H1 (cell line): Measurements from ENCODE around the gene PRPF4. TPM values are rescaled to one million over a fixed set of nuclear protein-coding genes. Genes with fewer than 3 reads are reported as not detected.

Experiments used
- CTCF ChIA-PET: fragments of 300-600 bp; sonication (Branson Sonifier 250); formaldehyde crosslinking; loops from one replicate; lab custom pipeline; 2021; ENCODE audit not compliant: partially characterized antibody; lab: Charles Lee
- POLR2A ChIA-PET: fragments of 300-600 bp; sonication (Branson Sonifier 250); formaldehyde crosslinking; loops from one replicate; lab custom pipeline; 2021; ENCODE audit warnings: inconsistent platforms; ENCODE audit not compliant: partially characterized antibody; lab: Charles Lee
- DNase-seq, 2 experiments: peaks; one replicate each; pipeline versions ENCODE4 v3.0.0 to v3.0.0-alpha.2; 2010 to 2022; ENCODE audit warnings: low spot score in 2 of 2, low read depth in 1 of 2, mixed read lengths in 1 of 2
- FAIRE-seq: peaks from 2 replicates; lab custom pipeline; 2011; peaks lifted over from hg19 to GRCh38; lab: Jason Lieb, UNC
- H2AFZ ChIP-seq: 2 replicates; pipeline ENCODE4 v1.8.1; 2012; ENCODE audit warnings: low read length, inconsistent platforms
- H2AK5ac ChIP-seq: 2 replicates; pipeline ENCODE4 v1.6.1; 2013; ENCODE audit warnings: low read depth, low read length
- H2BK120ac ChIP-seq: replicated peaks from 2 replicates; pipeline ENCODE3; 2013; ENCODE audit warnings: low read depth, low read length, inconsistent platforms
- H2BK12ac ChIP-seq: 2 replicates; pipeline ENCODE4 v1.6.1; 2013; ENCODE audit warnings: low read depth, low read length
- H2BK15ac ChIP-seq: 2 replicates; pipeline ENCODE4 v1.6.1; 2013; ENCODE audit warnings: low read length
- H2BK20ac ChIP-seq: 2 replicates; pipeline ENCODE4 v1.6.1; 2013; ENCODE audit warnings: low read length
- H2BK5ac ChIP-seq: 2 replicates; pipeline ENCODE4 v1.6.1; 2013; ENCODE audit warnings: low read depth, low read length
- H3K14ac ChIP-seq: 2 replicates; pipeline ENCODE4 v1.6.1; 2013; ENCODE audit warnings: inconsistent platforms; ENCODE audit not compliant: insufficient read length
- H3K18ac ChIP-seq: 2 replicates; pipeline ENCODE4 v1.6.1; 2013; ENCODE audit warnings: low read length; ENCODE audit errors: extremely low read depth
- H3K23ac ChIP-seq: 2 replicates; pipeline ENCODE4 v1.6.1; 2013; ENCODE audit warnings: inconsistent platforms; ENCODE audit not compliant: insufficient read length
- H3K23me2 ChIP-seq: 2 replicates; pipeline ENCODE4 v1.6.1; 2013; ENCODE audit warnings: low read depth, low read length
- H3K27ac ChIP-seq: 2 replicates; pipeline ENCODE4 v1.6.1; 2011; ENCODE audit warnings: low read depth, low read length, inconsistent platforms
- H3K27me3 ChIP-seq, 4 experiments: replicated peaks in 1 of 4; 1 replicate in 1 of 4; 2 replicates in 3 of 4; pipeline versions ENCODE4 v1.6.1 to v1.8.1; 2011 to 2013; ENCODE audit warnings: low read length in 3 of 4, mild to moderate bottlenecking in 3 of 4, inconsistent platforms in 2 of 4, mixed read lengths in 2 of 4, moderate library complexity in 1 of 4; ENCODE audit not compliant: control insufficient read depth in 3 of 4, insufficient read depth in 3 of 4; ENCODE audit errors: extremely low read depth in 1 of 4
- H3K36me3 ChIP-seq, 4 experiments: 2 replicates each; pipeline versions ENCODE4 v1.6.1 to v1.8.1; 2011 to 2013; ENCODE audit warnings: mild to moderate bottlenecking in 4 of 4, low read length in 3 of 4, moderate library complexity in 2 of 4, control low read depth in 1 of 4, inconsistent platforms in 1 of 4; ENCODE audit not compliant: insufficient read depth in 4 of 4, control insufficient read depth in 2 of 4
- H3K4ac ChIP-seq: replicated peaks from 2 replicates; pipeline ENCODE3; 2013; ENCODE audit warnings: low read length, low read depth, mixed read lengths, inconsistent platforms; ENCODE audit not compliant: insufficient read length
- H3K4me1 ChIP-seq, 4 experiments: replicated peaks in 1 of 4; 1 replicate in 1 of 4; 2 replicates in 3 of 4; pipeline versions ENCODE4 v1.6.1 to v1.8.1; 2011 to 2013; ENCODE audit warnings: low read length in 3 of 4, inconsistent platforms in 2 of 4, mixed read lengths in 1 of 4; ENCODE audit not compliant: insufficient read depth in 4 of 4, control insufficient read depth in 3 of 4
- H3K4me2 ChIP-seq, 2 experiments: 2 replicates each; pipeline versions ENCODE4 v1.6.1 to v1.8.1; 2011 to 2013; ENCODE audit warnings: low read depth in 2 of 2, low read length in 2 of 2, control low read depth in 1 of 2, inconsistent platforms in 1 of 2, mild to moderate bottlenecking in 1 of 2; ENCODE audit not compliant: insufficient read depth in 1 of 2
- H3K4me3 ChIP-seq, 4 experiments: fragments of 200-600, 300-600 bp in 1 of 4; sonication (generic), shearing (Covaris generic), sonication (Bioruptor Twin) in 1 of 4; 2 replicates each; pipeline versions ENCODE4 v1.5.1 to v1.8.1; 2011 to 2016; ENCODE audit warnings: low read length in 4 of 4, low read depth in 3 of 4, control low read depth in 2 of 4, inconsistent platforms in 2 of 4, mild to moderate bottlenecking in 2 of 4, mixed read lengths in 1 of 4, moderate library complexity in 1 of 4; ENCODE audit not compliant: insufficient read depth in 2 of 4; ENCODE audit errors: extremely low read depth in 1 of 4
- H3K56ac ChIP-seq: replicated peaks from 2 replicates; pipeline ENCODE3; 2013; ENCODE audit warnings: low read depth, mild to moderate bottlenecking, mixed read lengths, low read length, inconsistent platforms; ENCODE audit not compliant: insufficient read length
- H3K79me1 ChIP-seq: 2 replicates; pipeline ENCODE4 v1.6.1; 2013; ENCODE audit warnings: low read depth, low read length, control low read depth
- H3K79me2 ChIP-seq, 2 experiments: 2 replicates each; pipeline versions ENCODE4 v1.6.1 to v1.8.1; 2012 to 2013; ENCODE audit warnings: low read length in 2 of 2, mild to moderate bottlenecking in 2 of 2, inconsistent platforms in 1 of 2; ENCODE audit not compliant: insufficient read depth in 2 of 2, control insufficient read depth in 1 of 2
- H3K9ac ChIP-seq, 4 experiments: replicated peaks in 1 of 4; 1 replicate in 1 of 4; 2 replicates in 3 of 4; pipeline versions ENCODE4 v1.6.1 to v1.8.1; 2011 to 2013; ENCODE audit warnings: low read depth in 3 of 4, low read length in 3 of 4, control low read depth in 2 of 4, mild to moderate bottlenecking in 2 of 4, moderate library complexity in 2 of 4, inconsistent platforms in 1 of 4; ENCODE audit errors: extremely low read depth in 1 of 4
- H3K9me3 ChIP-seq, 2 experiments: 2 replicates each; pipeline versions ENCODE4 v1.6.1 to v1.8.1; 2012 to 2013; ENCODE audit warnings: mild to moderate bottlenecking in 2 of 2, moderate library complexity in 2 of 2, control low read depth in 1 of 2, inconsistent platforms in 1 of 2, low read depth in 1 of 2, low read length in 1 of 2, mixed read lengths in 1 of 2; ENCODE audit not compliant: insufficient read depth in 2 of 2
- H4K20me1 ChIP-seq, 2 experiments: replicated peaks in 1 of 2; 2 replicates each; pipeline versions ENCODE3 to v1.8.1; 2011 to 2013; ENCODE audit warnings: inconsistent platforms in 2 of 2, low read length in 2 of 2, mild to moderate bottlenecking in 1 of 2; ENCODE audit not compliant: insufficient read depth in 2 of 2, control insufficient read depth in 1 of 2
- H4K5ac ChIP-seq: 2 replicates; pipeline ENCODE4 v1.6.1; 2013; ENCODE audit warnings: low read length, low read depth, mixed read lengths, inconsistent platforms; ENCODE audit not compliant: insufficient read length
- H4K8ac ChIP-seq: 2 replicates; pipeline ENCODE4 v1.8.0; 2013; ENCODE audit warnings: mild to moderate bottlenecking, moderate library complexity, low read length, inconsistent platforms; ENCODE audit not compliant: insufficient read depth; ENCODE audit errors: extremely low read depth
- H4K91ac ChIP-seq: replicated peaks from 2 replicates; pipeline ENCODE3; 2013; ENCODE audit warnings: low read length, mixed read lengths, inconsistent platforms; ENCODE audit not compliant: insufficient read length
- CEBPB ChIP-seq: IDR thresholded peaks from 2 replicates; pipeline ENCODE4 v1.6.1; 2012; ENCODE audit warnings: low read depth, low read length
- CTCF ChIP-seq, 3 experiments: IDR thresholded peaks; 1 replicate in 2 of 3; 2 replicates in 1 of 3; pipeline versions ENCODE4 v1.5.1 to v1.6.1; 2011; ENCODE audit warnings: low read length in 3 of 3, mild to moderate bottlenecking in 3 of 3, inconsistent platforms in 2 of 3, low read depth in 1 of 3, moderate library complexity in 1 of 3; ENCODE audit not compliant: insufficient read depth in 1 of 3; ENCODE audit errors: control extremely low read depth in 1 of 3
- E2F6 ChIP-seq: IDR thresholded peaks from 2 replicates; pipeline ENCODE4 v1.6.1; 2012; ENCODE audit warnings: inconsistent platforms
- GABPA ChIP-seq: IDR thresholded peaks from 2 replicates; pipeline ENCODE4 v1.6.1; 2011; ENCODE audit warnings: mild to moderate bottlenecking, low read length, moderate library complexity, borderline replicate concordance; ENCODE audit not compliant: insufficient read depth
- SAP30 ChIP-seq: fragments of 300-600 bp; sonication (generic); IDR thresholded peaks from 2 replicates; pipeline ENCODE4 v1.7.1; 2012; ENCODE audit warnings: low read length, moderate library complexity, mild to moderate bottlenecking, inconsistent platforms; ENCODE audit not compliant: insufficient read depth, insufficient replicate concordance
- SIN3A ChIP-seq, 2 experiments: IDR thresholded peaks in 1 of 2; conservative IDR thresholded peaks in 1 of 2; 2 replicates each; pipeline ENCODE4 v1.6.1; 2011 to 2012; ENCODE audit warnings: low read length in 2 of 2, improper control_type of control experiment in 1 of 2, low read depth in 1 of 2, mild to moderate bottlenecking in 1 of 2
- SIX5 ChIP-seq: IDR thresholded peaks from 2 replicates; pipeline ENCODE4 v1.6.1; 2011; ENCODE audit warnings: mild to moderate bottlenecking, low read depth, low read length
- SRF ChIP-seq: IDR thresholded peaks from 2 replicates; pipeline ENCODE4 v1.6.1; 2011; ENCODE audit warnings: mild to moderate bottlenecking, low read depth, low read length, moderate library complexity
- SUZ12 ChIP-seq: fragments of 200-600 bp; sonication (generic); IDR thresholded peaks from 2 replicates; pipeline ENCODE4 v1.6.1; 2012; ENCODE audit warnings: mild to moderate bottlenecking, inconsistent platforms, low read length, moderate library complexity, mixed read lengths
- YY1 ChIP-seq: IDR thresholded peaks from 2 replicates; pipeline ENCODE4 v1.6.1; 2011; ENCODE audit warnings: low read depth, mild to moderate bottlenecking, low read length
- WGBS, 2 experiments: shearing (Covaris generic) in 1 of 2; methylation state at CpG; one replicate each; pipeline versions ENCODE4 v1.1.6 to v1.1.7; 2013 to 2015; ENCODE audit warnings: low lambda C conversion rate in 2 of 2, mixed read lengths in 2 of 2, inconsistent platforms in 1 of 2, low coverage in 1 of 2, missing lambda C conversion rate in 1 of 2; ENCODE audit not compliant: insufficient replicate concordance in 2 of 2, insufficient coverage in 1 of 2, insufficient read length in 1 of 2; ENCODE audit errors: extremely low coverage in 1 of 2, missing lambda C conversion rate in 1 of 2; 5-methylcytosine and 5-hydroxymethylcytosine counted together
- polyA plus RNA-seq, 7 experiments: library from polyadenylated mRNA; depleted of rRNA in 3 of 7; stranded (reverse) in 5 of 7; unstranded in 2 of 7; fragments of >200 nt in 5 of 7; fragments of 200-250 nt in 2 of 7; gene quantifications; 1 replicate in 5 of 7; 2 replicates in 1 of 7; 4 replicates in 1 of 7; pipeline versions ENCODE4 v1.2.1 to v1.2.3, GENCODE V29; 2011 to 2013; ENCODE audit warnings: missing spikeins in 2 of 7, mixed read lengths in 2 of 7
- total RNA-seq: library from RNA; stranded (reverse); fragmentation: NEBNext Ultra II Directional; extraction: Animal tissue kit (Norgen Biotek cat#: 25700); gene quantifications from 2 replicates; pipeline ENCODE4 v1.2.1, GENCODE V29; 2021

PRPF4 gene
- total and polyA plus RNA-seq, 2 of the 8 experiments (the other 6 are each of a cell fraction or from before 2014, with no cell fraction given), result 15.2 to 33.4 TPM

GRCh38 chr9:113310538-113310937, 35.1 kb downstream of the PRPF4 start:
- no peak overlapping the region for H2BK120ac ChIP-seq
- H3K56ac ChIP-seq, result no peak overlapping the region
- no peak overlapping the region for H3K27ac ChIP-seq
- no peak overlapping the region for H2BK5ac ChIP-seq
- H4K8ac ChIP-seq, result no peak overlapping the region
- ChIA-PET POLR2A (interaction anchor here (1.0 to 1.1 kb wide), 2 partner anchors 13 to 283 kb away, joined by 3 read pairs; no protein-coding TSS in a partner anchor), CTCF (interaction anchor here (0.9 to 4.2 kb wide), 17 partner anchors 9 to 347 kb away, joined by 3 to 30 read pairs (median 5); partner anchors contain the start of genes ALAD, BSPRY, CDC26 and PRPF4)
- no peaks in the 10 kb centered on the region for H3K4me1 ChIP-seq
- H2BK15ac ChIP-seq, result no peak overlapping the region
- 96% methylated on average over 3 of the region's 3 CpGs; no CpG with 5 or more reads in 1 of the 2 experiments for WGBS, 2 experiments
- H4K5ac ChIP-seq, result no peak overlapping the region
- H3K9ac ChIP-seq, result no peak overlapping the region
- H3K27me3 ChIP-seq, result no peaks in the 10 kb centered on the region; a peak in 1 of 7 replicates
- no peak overlapping the region for H3K23ac ChIP-seq
- H3K4ac ChIP-seq, result no peak overlapping the region
- no peaks in the 10 kb centered on the region for H3K36me3 ChIP-seq
- H3K9me3 ChIP-seq, result no peaks in the 10 kb centered on the region
- no peak overlapping the region for H2AFZ ChIP-seq
- H3K4me2 ChIP-seq, result no peak overlapping the region
- FAIRE-seq (no peak), DNase-seq (no peak)
- TF ChIP-seq CTCF (IDR thresholded peaks at IDR 0.05; ENCODE audit: control extremely low read depth in 1 of 3, insufficient read depth in 1 of 3, low read depth in 1 of 3, low read length in 3 of 3) (no peak), SRF (no peak), SIN3A (conservative IDR thresholded peaks at IDR 0.05 in 1 of 2, IDR thresholded peaks at IDR 0.05 in 1 of 2; ENCODE audit: low read depth in 1 of 2, low read length in 2 of 2) (no peak), SUZ12 (no peak), YY1 (no peak), SIX5 (no peak), SAP30 (no peak), E2F6 (no peak), GABPA (no peak), CEBPB (no peak)
- H2BK12ac ChIP-seq, result no peak overlapping the region
- no peak overlapping the region for H3K18ac ChIP-seq
- no peak overlapping the region for H3K14ac ChIP-seq
- H3K79me2 ChIP-seq, result no peaks in the 10 kb centered on the region
- no peak overlapping the region for H3K4me3 ChIP-seq
- H2BK20ac ChIP-seq, result no peak overlapping the region
- no peak overlapping the region for H4K91ac ChIP-seq
- H3K79me1 ChIP-seq, result no peaks in the 10 kb centered on the region
- no peaks in the 10 kb centered on the region for H4K20me1 ChIP-seq
- no peak overlapping the region for H2AK5ac ChIP-seq
- no peaks in the 10 kb centered on the region for H3K23me2 ChIP-seq
